ENCODE measurements around the gene CDH12.

CDH12 gene

GRCh38 chr5:22757776-22758175 lies 95.4 kb downstream of the CDH12 start:
- no peak for DNase-seq

- no peak for DNase-seq
These were observed 99.0 kb downstream of the CDH12 start for GRCh38 chr5:22754155-22754554.

GRCh38 chr5:22751536-22751935 lies 101.6 kb downstream of the CDH12 start:
- DNase-seq, result no peak

- no peak for DNase-seq
These were observed 116.6 kb downstream of the CDH12 start for GRCh38 chr5:22736443-22737003.

GRCh38 chr5:22734907-22735306 lies 118.2 kb downstream of the CDH12 start:
- no peak for DNase-seq

GRCh38 chr5:22728610-22729009 lies 124.5 kb downstream of the CDH12 start:
- DNase-seq, result no peak

GRCh38 chr5:22722491-22722890 lies 130.7 kb downstream of the CDH12 start:
- DNase-seq, result no peak

- DNase-seq, result no peak
These were observed 131.1 kb downstream of the CDH12 start for GRCh38 chr5:22722056-22722455.

- no peak for DNase-seq
These were observed 133.3 kb downstream of the CDH12 start for GRCh38 chr5:22719842-22720241.

- DNase-seq, result no peak
These were observed 142.5 kb downstream of the CDH12 start for GRCh38 chr5:22710660-22711059.

- no peak for DNase-seq
These were observed 143.4 kb downstream of the CDH12 start for GRCh38 chr5:22709743-22710142.

- DNase-seq, result no peak
These were observed 144.3 kb downstream of the CDH12 start for GRCh38 chr5:22708770-22709328.

- no peak for DNase-seq
These were observed 146.2 kb downstream of the CDH12 start for GRCh38 chr5:22706901-22707300.

GRCh38 chr5:22699319-22699718 lies 153.8 kb downstream of the CDH12 start:
- DNase-seq, result no peak

GRCh38 chr5:22693121-22693520 lies 160.0 kb downstream of the CDH12 start:
- DNase-seq, result no peak

- DNase-seq, result no peak
These were observed 170.1 kb downstream of the CDH12 start for GRCh38 chr5:22683050-22683449.

GRCh38 chr5:22678886-22679285 lies 174.3 kb downstream of the CDH12 start:
- DNase-seq, result no peak

GRCh38 chr5:22673131-22673530 lies 180.0 kb downstream of the CDH12 start:
- DNase-seq, result no peak

- DNase-seq, result no peak
These were observed 183.8 kb downstream of the CDH12 start for GRCh38 chr5:22669345-22669744.

GRCh38 chr5:22665801-22666200 lies 187.3 kb downstream of the CDH12 start:
- no peak for DNase-seq

- no peak for DNase-seq
These were observed 190.0 kb downstream of the CDH12 start for GRCh38 chr5:22663134-22663533.

GRCh38 chr5:22662391-22662790 lies 190.8 kb downstream of the CDH12 start:
- no peak for DNase-seq

GRCh38 chr5:22651355-22651754 lies 201.8 kb downstream of the CDH12 start:
- no peak for DNase-seq

GRCh38 chr5:22650511-22650910 lies 202.6 kb downstream of the CDH12 start:
- DNase-seq, result no peak

GRCh38 chr5:22649074-22649473 lies 204.1 kb downstream of the CDH12 start:
- DNase-seq, result no peak

Data from activated CD4-positive, alpha-beta T cell treated with anti-CD3 and anti-CD28 coated beads, Interleukin-2, amount 50 U/mL, for 48 hours (primary cell).